Mesodermal cell (in vitro differentiated cells): ENCODE results near the gene GPBAR1.
A peak's percentile ranks its signal among the peaks of the same experiment; 100 is the strongest.

Experiments
- H3K27ac ChIP-seq: 2 replicates; pipeline ENCODE4 v1.7.0; 2013; ENCODE audit warnings: mild to moderate bottlenecking, low read depth, low read length, moderate library complexity; ENCODE audit not compliant: severe bottlenecking
- H3K36me3 ChIP-seq: 2 replicates; pipeline ENCODE4 v1.7.1; 2013; ENCODE audit warnings: mild to moderate bottlenecking, low read length, moderate library complexity; ENCODE audit not compliant: control insufficient read depth, insufficient read depth
- H3K4me1 ChIP-seq: one replicate; pipeline ENCODE4 v1.7.1; 2013; ENCODE audit warnings: mild to moderate bottlenecking, low read length; ENCODE audit not compliant: insufficient read depth, control insufficient read depth, poor library complexity, severe bottlenecking
- H3K4me3 ChIP-seq: 2 replicates; pipeline ENCODE4 v1.7.0; 2013; ENCODE audit warnings: low read length, control low read depth, mild to moderate bottlenecking; ENCODE audit not compliant: insufficient read depth, poor library complexity, severe bottlenecking; ENCODE audit errors: extremely low read depth
- H3K9me3 ChIP-seq: 2 replicates; pipeline ENCODE4 v1.7.1; 2013; ENCODE audit warnings: mild to moderate bottlenecking, low read length, moderate library complexity; ENCODE audit not compliant: control insufficient read depth
- WGBS, 2 experiments: methylation state at CpG; one replicate each; pipeline ENCODE4 v1.1.5; 2013; ENCODE audit warnings: missing lambda C conversion rate in 2 of 2; ENCODE audit not compliant: insufficient coverage in 2 of 2; 5-methylcytosine and 5-hydroxymethylcytosine counted together

Gene GPBAR1

GRCh38 chr2:218244204-218244603 lies 16.6 kb upstream of the GPBAR1 start:
- WGBS, 2 experiments, result 86% methylated on average over 1 of the region's 1 CpG; no CpG with 5 or more reads in 1 of the 2 experiments

GRCh38 chr2:218244665-218245064 lies 16.1 kb upstream of the GPBAR1 start:
- Histone ChIP-seq H3K9me3 (no peaks in the 10 kb centered on the region), H3K4me3 (no peak overlapping the region), H3K4me1 (no peaks in the 10 kb centered on the region), H3K36me3 (peaks cover 98% of the 10 kb centered on the region), H3K27ac (no peak overlapping the region)
- 100% methylated on average over 1 to 2 of the region's 2 CpGs for WGBS, 2 experiments

More at GRCh38 chr2:218244204-218244603, 16.6 kb upstream of the GPBAR1 start:
- Histone ChIP-seq H3K9me3 (no peaks in the 10 kb centered on the region), H3K4me3 (no peak overlapping the region), H3K4me1 (no peaks in the 10 kb centered on the region), H3K36me3 (peaks cover 98% of the 10 kb centered on the region), H3K27ac (no peak overlapping the region)

GRCh38 chr2:218245214-218245613 lies 15.6 kb upstream of the GPBAR1 start:
- Histone ChIP-seq H3K4me1 (no peaks in the 10 kb centered on the region), H3K36me3 (peaks cover 98% of the 10 kb centered on the region), H3K27ac (no peak overlapping the region), H3K9me3 (no peaks in the 10 kb centered on the region), H3K4me3 (no peak overlapping the region)
- WGBS, 2 experiments, result 73 to 100% methylated on average over 3 of the region's 5 CpGs

- no peaks in the 10 kb centered on the region for H3K9me3 ChIP-seq
- 96% methylated on average over 11 to 13 of the region's 13 CpGs for WGBS, 2 experiments
- H3K4me3 ChIP-seq, result no peak overlapping the region
- no peaks in the 10 kb centered on the region for H3K4me1 ChIP-seq
- H3K27ac ChIP-seq, result no peak overlapping the region
- H3K36me3 ChIP-seq, result peaks cover 99% of the 10 kb centered on the region
These were observed 11.1 kb upstream of the GPBAR1 start for GRCh38 chr2:218249691-218250090.

GRCh38 chr2:218252509-218253231 lies 8.1 kb upstream of the GPBAR1 start:
- WGBS, 2 experiments, result 82 to 86% methylated on average over 6 to 7 of the region's 7 CpGs
- Histone ChIP-seq H3K36me3 (peaks cover 95% of the 10 kb centered on the region), H3K4me3 (no peak overlapping the region), H3K4me1 (no peaks in the 10 kb centered on the region), H3K27ac (no peak overlapping the region), H3K9me3 (no peaks in the 10 kb centered on the region)

- H3K4me3 ChIP-seq, result no peak overlapping the region
- peaks cover 4% of the 10 kb centered on the region for H3K4me1 ChIP-seq
- WGBS, 2 experiments, result 90 to 99% methylated on average over 5 of the region's 5 CpGs
- no peaks in the 10 kb centered on the region for H3K9me3 ChIP-seq
- peaks cover 90% of the 10 kb centered on the region for H3K36me3 ChIP-seq
- H3K27ac ChIP-seq, result no peak overlapping the region
These were observed 7.6 kb upstream of the GPBAR1 start for GRCh38 chr2:218253232-218253625.

GRCh38 chr2:218255446-218255845 lies 5.4 kb upstream of the GPBAR1 start:
- H3K4me3 ChIP-seq, result no peak overlapping the region
- peaks cover 24% of the 10 kb centered on the region for H3K4me1 ChIP-seq
- H3K36me3 ChIP-seq, result peaks cover 67% of the 10 kb centered on the region
- H3K9me3 ChIP-seq, result no peaks in the 10 kb centered on the region
- H3K27ac ChIP-seq, result no peak overlapping the region
- 84 to 98% methylated on average over 5 to 6 of the region's 6 CpGs for WGBS, 2 experiments

- Histone ChIP-seq H3K4me1 (peaks cover 37% of the 10 kb centered on the region), H3K4me3 (no peak overlapping the region), H3K27ac (no peak overlapping the region), H3K36me3 (peaks cover 54% of the 10 kb centered on the region), H3K9me3 (no peaks in the 10 kb centered on the region)
- 98 to 99% methylated on average over 10 to 13 of the region's 13 CpGs for WGBS, 2 experiments
These were observed 4.0 kb upstream of the GPBAR1 start for GRCh38 chr2:218256612-218257350.

GRCh38 chr2:218257390-218257981 lies 3.3 kb upstream of the GPBAR1 start:
- Histone ChIP-seq H3K36me3 (peaks cover 47% of the 10 kb centered on the region), H3K4me3 (no peak overlapping the region), H3K9me3 (no peaks in the 10 kb centered on the region), H3K27ac (peak overlapping the region; percentile 59), H3K4me1 (peaks cover 42% of the 10 kb centered on the region)
- 79 to 87% methylated on average over 3 to 8 of the region's 8 CpGs for WGBS, 2 experiments

GRCh38 chr2:218259099-218259961 lies 1.5 kb upstream of the GPBAR1 start:
- no peak overlapping the region for H3K4me3 ChIP-seq
- 69 to 71% methylated on average over 13 to 15 of the region's 15 CpGs for WGBS, 2 experiments
- peak overlapping the region; percentile 95 for H3K27ac ChIP-seq
- peaks cover 46% of the 10 kb centered on the region for H3K4me1 ChIP-seq
- peaks cover 47% of the 10 kb centered on the region for H3K36me3 ChIP-seq
- no peaks in the 10 kb centered on the region for H3K9me3 ChIP-seq
